NCI-H1417 treated with DMSO at 0.1 percent for 48 hours (cell line): Measurements from ENCODE around the gene ING1.
"Not testable (repeated sequence)": the region's sequence is repeated elsewhere in the genome, so short reads cannot be mapped to it uniquely, and the experiment has no call there.

Source experiments
- DNase-seq: peaks from one replicate; lab custom pipeline; 2025; lab: John Stamatoyannopoulos, UW

ING1 gene

GRCh38 chr13:110713642-110713952 lies at the start of gene ING1:
Gene ING1 (plus strand): TSS chr13:110713700. CDS start chr13:110714150, 450 bp downstream.
- no peak for DNase-seq

DNA sequence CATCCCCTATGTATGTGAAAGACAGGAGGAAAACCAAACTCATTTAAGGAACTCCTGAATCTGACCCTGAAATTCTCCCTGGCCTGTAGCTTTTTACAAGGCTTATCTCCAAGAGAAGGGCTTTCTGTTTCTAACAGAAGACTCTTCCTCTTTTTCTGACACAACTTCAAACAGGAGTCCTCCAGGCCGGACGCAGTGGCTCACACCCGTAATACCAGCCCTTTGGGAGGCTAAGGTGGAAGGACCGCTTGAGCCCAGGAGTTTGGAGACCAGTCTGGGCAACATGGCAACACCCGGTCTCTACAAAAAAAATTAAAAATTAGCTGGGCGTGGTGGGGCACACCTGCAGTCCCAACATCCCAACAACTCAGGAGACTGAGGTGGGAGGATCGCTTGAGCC lies 49.5 kb upstream of the ING1 start:
- DNase-seq: no peak

GRCh38 chr13:110664673-110665072 lies 48.8 kb upstream of the ING1 start:
- no peak for DNase-seq

DNA sequence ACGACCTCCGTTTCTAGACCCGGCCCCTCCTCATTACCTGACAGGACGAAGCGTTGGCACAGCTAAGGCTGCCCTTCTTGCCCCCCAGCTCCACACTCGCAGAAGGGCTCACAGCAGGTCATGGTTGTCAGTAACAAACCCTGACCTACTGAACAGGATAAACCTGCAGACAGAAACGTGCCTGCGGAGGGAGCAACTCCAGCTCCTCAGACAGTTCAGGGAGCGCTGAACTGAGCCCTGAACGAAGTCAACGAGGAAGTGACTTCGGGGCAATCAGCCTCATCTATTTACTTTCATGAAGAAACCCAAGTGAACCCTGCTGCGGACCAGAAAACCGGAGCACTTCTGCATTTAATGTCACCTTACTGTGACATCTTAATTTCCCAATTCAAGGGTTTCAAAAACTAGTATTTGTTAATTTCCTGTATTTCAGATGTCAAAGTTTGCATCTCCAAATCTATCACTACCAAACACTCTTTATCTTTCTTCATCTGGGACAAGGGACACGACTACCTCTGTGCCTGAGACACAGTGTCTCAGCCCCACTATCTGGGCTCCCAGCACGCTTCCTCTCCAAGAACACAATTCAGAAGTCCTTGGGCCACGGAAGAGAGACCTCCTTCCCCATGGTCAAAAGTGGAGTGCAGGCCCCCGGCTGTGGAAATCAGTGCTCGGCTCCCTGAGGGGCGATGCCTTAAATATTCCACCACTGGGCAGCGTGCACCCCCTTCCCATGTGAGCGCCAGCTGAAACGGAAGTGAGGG lies 47.8 kb upstream of the ING1 start:
- DNase-seq: no peak

GRCh38 chr13:110666255-110666533 lies 47.3 kb upstream of the ING1 start:
- no peak for DNase-seq

- DNase-seq: no peak
These were observed 44.5 kb upstream of the ING1 start for GRCh38 chr13:110669036-110669435.

DNA sequence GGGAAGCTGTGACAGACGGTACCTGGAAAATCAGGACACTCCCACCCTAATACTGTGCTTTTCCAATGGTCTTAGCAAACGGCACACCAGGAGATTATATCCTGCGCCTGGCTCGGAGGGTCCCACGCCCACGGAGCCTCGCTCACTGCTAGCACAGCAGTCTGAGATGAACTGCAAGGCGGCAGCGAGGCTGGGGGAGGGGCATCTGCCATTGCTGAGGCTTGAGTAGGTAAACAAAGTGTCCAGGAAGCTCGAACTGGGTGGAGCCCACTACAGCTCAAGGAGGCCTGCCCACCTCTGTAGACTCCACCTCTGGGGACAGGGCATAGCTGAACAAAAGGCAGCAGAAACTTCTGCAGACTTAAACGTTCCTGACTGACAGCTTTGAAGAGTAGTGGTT lies 43.7 kb upstream of the ING1 start:
- DNase-seq: not testable (repeated sequence)

DNA sequence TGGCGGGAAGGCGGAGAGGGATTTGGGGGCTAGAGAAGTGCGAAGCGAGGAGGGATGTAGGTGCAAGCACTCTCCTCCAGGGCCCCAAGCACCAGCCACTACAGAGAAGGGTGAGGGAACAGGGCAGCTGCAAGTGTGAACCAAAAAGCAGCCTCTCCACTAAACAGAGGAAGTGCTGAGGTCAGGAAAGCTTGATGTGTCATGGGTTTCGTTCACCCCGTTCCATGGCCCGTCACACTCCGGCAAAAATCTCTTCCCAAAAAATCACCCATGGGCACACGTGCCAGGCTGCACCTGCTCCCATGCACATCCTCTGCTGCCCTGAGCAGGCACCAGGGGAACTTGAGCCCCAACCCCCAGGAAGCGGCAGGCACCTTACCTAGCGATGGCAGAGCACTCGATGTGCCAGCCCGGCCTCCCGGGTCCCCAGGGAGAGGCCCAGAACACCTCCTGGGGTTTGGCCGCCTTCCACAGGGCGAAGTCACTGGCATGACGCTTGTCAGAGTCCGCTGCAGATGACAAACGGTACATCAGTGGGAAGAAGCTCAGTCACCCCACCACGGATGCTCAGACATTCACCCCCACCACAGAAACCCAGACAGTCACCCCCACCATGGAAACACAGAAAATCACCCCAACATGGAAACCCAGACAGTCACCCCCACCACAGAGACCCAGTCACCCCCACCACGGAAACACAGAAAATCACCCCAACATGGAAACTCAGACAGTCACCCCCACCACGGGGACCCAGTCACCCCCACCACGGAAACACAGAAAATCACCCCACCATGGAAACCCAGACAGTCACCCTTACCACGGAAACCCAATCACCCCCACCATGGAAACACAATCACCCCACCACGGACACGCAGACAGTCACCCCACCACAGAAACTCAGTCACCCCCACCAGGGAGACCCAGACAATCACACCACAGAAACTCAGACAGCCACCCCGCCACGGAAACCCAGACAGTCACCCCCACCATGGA lies 36.6 kb upstream of the ING1 start:
- DNase-seq: no peak

- DNase-seq: no peak
These were observed 35.6 kb upstream of the ING1 start for GRCh38 chr13:110677731-110678545.

- DNase-seq: no peak
These were observed 32.6 kb upstream of the ING1 start for GRCh38 chr13:110680852-110681251.

DNA sequence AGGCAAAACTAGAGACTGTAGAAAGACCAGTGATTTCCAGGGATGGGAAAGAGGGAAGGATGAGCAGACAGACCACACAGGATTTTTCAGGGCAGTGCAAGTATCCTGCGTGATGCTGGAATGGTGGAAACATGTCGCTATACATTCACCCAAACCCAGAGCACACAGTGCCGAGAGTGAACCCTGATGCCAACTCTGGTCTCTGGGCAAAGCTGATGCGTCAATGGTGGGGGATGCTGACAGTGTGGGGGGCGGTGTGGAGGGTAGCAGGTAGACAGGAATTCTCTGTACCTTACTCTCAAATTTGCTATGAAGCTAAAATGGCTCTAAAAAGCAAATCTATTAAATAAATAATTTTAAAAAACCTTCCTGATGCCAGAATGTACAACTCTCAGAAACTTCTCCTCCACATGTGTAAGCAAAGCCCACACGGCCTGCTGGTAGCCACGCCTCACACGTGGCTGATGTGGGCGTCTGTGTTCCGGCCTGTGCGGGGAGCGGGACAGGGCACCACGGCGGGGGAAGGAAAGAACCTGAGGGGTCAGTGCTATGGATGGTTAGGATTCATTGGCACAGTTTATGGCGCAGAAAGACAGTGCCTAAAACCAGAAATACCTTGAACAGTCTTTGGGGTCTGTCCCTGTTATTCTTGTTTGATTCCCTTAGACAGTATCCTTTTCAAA lies 31.5 kb upstream of the ING1 start:
- DNase-seq: no peak

DNA sequence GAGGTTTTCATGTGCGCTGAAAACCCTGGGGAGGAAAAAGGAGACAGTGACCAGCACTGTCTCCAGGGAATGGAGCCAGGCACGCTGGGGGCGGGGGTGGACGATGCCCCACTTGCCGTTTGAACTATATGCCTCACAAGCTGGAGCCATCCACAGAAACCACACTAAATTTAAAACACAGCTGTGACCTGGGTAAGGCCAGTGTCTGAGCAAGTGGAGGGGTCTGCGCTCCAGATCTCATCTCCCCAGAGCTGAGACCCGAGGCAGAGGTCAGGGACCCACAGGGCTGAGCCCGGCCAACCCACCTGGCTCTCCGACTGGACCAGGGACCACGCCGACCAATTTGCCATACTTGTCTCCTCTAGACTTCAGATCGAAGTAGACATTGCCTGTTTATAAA lies 30.8 kb upstream of the ING1 start:
- no peak for DNase-seq

DNA sequence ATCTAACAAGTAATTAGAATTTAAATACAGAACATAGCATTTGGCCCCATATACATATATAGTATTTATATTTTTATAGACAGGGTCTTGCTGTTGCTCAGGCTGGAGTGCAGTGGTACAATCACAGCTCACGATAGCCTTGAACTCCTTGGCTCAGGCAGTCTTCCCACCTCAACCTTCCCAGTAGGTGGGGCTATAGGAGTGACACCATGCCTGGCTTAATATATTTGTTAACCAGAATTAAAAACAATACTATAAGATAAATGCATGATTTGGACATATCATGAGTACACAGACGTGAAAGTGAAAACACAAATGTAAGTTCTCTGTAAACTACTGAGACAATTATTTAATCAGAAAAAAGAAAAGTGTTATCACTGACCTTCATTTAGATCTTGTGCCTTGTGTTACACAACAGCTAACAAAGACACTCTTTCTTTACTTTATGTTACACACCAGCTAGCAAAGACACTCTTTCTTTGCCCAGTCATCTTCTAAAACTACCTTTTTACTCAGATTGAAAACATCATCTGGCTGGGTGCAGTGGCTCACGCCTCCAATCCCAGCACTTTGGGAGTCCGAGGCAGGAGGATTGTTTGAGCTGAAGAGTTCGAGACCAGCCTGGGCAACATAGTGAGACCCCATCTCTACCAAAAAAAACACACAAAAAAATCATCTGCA lies 30.2 kb upstream of the ING1 start:
- DNase-seq: no peak

- no peak for DNase-seq
These were observed 29.6 kb upstream of the ING1 start for GRCh38 chr13:110683921-110684320.

DNA sequence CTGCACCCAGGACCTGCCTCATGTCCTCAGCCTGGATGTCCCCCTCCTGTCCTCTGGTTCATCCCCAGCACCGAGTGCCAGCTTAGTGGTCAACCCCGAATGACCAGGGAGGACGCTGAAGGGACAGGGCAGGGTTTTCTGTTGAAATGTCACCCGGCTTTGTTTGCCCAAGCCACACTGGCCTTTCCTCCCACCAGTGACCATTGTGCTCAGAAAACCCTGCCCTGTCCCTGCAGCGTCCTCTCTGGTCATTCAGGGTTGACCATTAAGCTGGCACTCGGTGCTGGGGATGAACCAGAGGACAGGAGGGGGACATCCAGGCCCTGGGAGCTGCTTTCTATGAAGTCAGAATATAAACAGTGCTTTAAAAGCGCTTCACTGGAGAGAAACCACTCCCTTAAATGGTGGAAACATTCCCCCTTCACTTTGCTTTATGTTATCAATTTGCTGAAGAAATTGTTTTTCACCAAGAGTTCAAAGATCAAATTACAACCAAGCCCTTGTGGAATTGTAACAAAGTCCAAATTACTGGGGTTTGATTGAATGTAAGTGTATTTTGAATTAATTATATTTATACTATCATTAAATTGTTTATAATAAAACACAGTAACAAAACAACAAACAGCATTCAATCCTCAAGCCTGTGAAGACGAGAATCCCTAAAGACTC lies 29.0 kb upstream of the ING1 start:
- DNase-seq: no peak

DNA sequence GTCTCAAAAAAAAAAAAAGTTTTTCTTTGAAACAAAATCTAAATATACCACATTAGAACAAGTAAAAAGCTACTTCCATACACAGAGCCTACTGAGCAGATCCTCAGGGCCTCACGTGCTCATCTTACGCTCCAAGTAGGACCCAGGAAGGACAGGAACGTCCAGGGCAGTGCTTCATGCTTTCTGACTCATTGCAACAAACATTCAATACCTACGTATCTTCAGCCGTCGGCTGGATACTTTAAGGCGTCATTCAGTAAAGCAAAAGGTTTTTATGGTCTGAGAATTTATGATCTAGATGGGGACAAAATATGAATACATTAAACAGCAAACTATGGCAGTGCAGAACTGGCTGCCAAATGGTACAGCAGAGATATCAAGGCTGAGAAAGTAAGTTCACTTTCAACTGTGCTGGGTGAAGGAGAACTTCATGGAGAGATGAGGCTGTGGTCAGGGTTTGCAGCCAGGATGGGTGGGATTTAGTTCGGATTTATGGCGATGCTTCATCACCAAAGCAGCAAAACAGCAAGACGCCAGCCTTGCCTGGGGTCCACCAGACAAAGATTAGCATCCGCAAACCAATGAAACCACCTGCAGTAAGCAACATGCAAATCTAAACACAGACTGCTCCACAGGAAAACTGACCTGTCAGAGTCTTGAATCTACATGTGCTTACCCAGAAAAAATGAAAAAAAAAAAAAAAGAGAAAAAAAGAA lies 28.0 kb upstream of the ING1 start:
- no peak for DNase-seq

- DNase-seq: no peak
These were observed 25.8 kb upstream of the ING1 start for GRCh38 chr13:110687736-110688135.

DNA sequence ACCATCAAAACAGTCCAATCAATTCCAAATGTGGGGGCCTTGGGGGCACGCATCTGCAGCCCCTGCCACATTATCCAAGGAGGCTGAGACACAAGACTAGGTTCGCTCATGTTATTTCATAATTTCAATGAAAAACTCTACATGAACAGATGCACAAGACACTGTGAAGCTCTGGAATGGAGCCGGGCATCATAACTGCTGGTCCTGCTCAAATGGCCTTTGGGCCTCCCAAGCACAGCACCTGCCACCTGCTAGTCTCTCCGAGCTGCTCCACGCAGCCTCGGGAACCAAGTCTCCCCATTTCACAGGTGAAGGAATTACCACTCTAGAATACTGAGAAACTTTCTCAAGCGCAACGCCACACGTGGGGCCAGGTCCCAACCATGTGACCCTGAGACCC lies 24.5 kb upstream of the ING1 start:
- DNase-seq: no peak

GRCh38 chr13:110689711-110690110 lies 23.8 kb upstream of the ING1 start:
- DNase-seq: no peak

- DNase-seq: no peak
These were observed 23.0 kb upstream of the ING1 start for GRCh38 chr13:110690516-110690915.
